ENCODE data around the gene ZNF362.
"Not testable (repeated sequence)": the region's sequence is repeated elsewhere in the genome, so short reads cannot be mapped to it uniquely, and the experiment has no call there.

ZNF362 gene

DNA sequence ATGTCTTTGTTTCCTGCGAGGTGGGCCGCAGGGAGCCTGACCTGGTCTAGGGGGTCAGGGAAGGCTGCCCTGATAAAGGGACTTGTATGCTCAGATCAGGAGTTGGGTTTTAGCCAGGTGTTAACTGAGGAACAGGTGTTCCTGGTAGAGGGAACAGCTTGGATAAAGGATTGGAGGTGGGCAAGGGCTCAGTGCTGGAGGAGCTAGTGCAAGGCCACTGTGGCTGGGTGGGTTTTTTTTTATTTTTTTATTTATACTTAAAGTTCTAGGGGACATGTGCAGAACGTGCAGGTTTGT is 33.5 kb downstream of the ZNF362 start:
- no peak for DNase-seq

- DNase-seq, result not testable (repeated sequence)
Measured at GRCh38 chr1:33290615-33291014, 34.3 kb downstream of the ZNF362 start.

DNA sequence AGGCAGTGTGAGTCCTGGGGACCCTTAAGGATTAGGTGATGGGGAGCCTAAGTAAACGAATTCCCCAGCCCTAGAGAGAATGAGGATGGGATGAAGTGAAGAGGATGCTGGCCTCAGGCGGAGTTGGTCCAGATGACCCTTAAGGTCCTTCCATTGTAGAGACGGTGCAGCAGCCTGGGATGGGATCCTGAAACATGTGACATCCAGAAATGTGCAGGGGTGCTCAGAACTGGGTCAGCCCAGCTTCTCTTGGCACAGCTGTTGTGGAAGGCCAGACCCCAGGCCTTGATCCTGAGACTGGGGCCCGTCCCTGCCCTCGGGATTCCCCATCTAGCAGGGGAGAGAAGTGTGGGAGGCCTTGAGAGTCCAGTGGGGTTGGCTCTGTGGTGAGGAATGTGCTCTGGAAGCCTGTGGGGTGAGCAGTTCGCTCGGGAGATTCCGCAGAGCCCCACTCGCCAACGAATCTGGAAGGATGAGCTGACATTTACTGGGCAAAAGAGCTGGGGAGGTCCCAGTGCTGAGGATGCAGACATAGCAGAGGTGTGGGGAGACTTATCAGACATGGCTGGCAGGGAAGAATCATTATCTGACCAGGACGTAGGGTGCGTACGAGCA is 36.5 kb downstream of the ZNF362 start:
- no peak for DNase-seq

DNA sequence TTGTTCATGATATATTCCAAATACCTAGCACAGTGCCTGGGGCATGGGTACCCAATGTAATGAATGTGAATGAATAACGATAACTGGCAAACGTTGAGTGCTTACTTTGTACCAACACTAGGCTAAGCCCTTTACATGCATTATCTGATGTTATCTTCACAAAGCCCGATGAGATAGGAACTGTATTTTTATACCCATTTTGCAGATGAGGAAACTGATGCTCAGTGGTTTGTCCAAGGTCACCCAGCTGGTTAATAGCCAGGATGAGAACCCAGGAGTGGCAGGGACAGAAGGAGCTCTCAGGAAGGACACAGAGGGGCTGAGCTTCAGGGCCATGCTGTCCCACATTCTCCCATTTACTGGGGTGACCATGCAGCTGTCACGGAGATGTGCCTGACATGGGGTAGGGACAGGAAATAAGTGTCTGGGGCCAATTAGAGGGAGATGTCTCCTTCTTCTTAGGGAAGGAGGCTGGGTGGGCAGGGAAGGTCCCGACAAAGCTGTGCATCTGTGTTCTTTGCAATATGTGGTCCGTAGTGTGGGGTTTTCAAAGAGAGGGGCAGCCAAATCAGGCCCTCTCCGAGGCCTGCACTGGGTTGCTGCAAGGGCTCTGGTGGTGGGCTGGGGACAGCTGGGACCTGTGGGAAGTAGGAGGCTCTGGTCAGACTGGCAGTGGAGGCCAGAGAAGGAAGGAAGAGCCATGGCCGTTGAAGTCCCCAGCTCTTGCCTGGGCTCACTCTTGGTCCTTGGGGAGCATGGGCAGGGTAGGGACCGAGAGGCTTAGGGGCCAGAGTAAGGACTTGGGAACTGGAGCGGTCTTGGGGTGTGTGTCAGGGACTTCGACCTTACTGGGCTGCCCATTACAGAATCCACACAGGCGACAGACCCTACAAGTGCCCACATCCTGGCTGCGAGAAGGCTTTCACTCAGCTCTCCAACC is 38.0 kb downstream of the ZNF362 start:
- DNase-seq, result no peak

- no peak for DNase-seq
Measured at GRCh38 chr1:33295023-33295422, 38.7 kb downstream of the ZNF362 start.

DNA sequence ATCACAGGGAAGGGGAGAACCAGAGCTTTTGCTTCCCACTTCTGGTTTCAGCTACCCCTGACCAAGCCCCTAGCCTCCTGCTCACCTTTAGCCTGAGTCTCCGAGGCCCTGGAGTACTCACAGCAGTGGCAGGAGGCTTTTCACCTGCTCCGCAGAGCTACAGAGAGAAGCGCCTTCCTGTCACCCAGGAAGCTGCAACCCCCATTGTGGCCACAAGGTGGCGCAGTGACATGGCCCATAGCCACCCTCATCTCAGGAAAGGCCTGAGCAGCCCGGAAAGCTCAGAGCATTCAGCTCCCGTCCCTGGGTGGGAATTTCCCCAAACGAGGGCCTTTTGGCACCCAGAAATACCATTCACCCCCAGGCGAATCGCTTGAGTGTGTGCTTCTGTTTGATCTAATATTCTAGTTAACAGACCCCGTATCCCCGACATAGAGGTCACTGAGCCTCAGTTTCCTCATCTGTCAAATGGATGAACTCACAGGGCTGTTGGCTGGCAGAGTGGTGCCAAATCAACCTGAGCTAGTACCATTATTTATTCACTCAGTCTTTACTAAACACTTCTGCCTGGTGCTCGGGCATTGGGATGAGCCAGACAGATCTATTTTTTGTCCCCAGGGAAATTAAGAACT is 39.3 kb downstream of the ZNF362 start:
- DNase-seq, result peak; percentile 81

- DNase-seq, result no peak
Measured at GRCh38 chr1:33296082-33296458, 39.8 kb downstream of the ZNF362 start.

- DNase-seq, result no peak
Measured at GRCh38 chr1:33296824-33297223, 40.5 kb downstream of the ZNF362 start.

DNA sequence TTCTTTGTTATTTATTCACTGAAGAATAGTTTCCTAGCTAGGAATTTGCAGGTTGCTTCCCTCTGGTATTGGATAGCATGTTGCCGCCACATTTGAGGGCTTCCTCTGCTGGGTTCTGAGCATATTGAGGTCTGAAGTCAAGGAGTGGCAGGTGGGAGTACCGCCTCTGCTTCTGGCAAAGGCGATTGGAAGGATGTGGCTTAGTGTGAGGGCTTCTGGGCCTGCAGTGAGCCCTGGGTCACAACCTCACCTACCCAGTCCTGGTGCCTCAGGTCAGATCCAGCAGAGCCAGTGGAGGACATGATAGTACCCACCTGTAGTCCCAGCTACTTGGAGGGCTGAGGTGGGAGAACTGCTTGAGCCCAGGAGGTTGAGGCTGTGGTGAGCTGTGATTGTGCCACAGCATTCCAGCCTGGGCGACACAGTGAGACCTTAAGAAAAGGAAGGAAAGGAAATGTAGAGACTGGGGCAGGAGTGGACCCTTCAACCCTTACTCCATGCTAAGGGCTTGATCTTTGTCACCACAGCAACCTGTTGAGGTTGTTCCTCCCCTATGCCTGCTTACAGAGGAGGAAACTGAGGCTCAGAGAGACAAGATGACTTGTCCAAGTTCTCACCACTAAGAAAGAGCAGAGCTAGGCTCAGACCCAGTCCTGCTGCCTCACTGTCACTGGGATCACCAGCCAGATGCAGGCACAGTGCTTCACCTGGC is 41.8 kb downstream of the ZNF362 start:
- no peak for DNase-seq

GRCh38 chr1:33298623-33299277 is 42.5 kb downstream of the ZNF362 start:
- peak; percentile 70 for DNase-seq

GRCh38 chr1:33299461-33300155 is 43.3 kb downstream of the ZNF362 start:
- no peak for DNase-seq

GRCh38 chr1:33300673-33301072 is 44.4 kb downstream of the ZNF362 start:
- DNase-seq, result peak; percentile 42

DNA sequence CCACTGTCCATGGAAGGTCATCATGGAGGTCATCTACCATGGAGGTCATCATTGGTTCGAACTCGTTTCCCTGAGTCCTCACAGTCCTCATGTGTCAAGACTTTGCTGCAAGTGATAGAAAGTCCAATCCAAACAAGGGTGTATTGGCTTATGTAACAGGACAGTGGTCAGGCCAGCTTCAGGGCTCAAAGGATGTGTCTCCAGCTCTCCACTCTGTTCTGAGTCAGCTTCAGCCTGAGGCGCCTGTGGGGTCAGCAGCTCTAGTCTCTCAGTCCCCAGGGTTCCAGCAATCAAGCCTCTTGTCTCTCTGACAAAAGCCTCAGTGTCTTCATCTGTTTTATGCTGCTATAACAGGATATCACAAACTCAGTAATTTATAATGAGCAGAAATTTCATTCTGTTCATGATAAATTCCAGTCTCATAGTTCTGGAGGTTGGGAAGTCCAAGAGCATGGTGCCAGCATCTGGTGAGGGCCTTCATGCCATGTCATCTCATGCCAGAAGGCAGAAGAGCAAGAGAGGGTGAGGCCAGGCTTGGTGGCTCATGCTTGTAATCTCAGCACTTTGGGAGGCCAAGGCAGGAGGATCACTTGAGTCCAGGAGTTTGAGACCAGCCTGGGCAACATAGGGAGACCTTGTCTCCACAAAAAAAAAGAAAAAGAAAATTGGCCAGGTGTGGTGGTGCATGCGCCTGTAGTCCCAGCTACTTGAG is 45.1 kb downstream of the ZNF362 start:
- DNase-seq, result peak; percentile 59

GRCh38 chr1:33302325-33302724 is 46.0 kb downstream of the ZNF362 start:
- no peak for DNase-seq

DNA sequence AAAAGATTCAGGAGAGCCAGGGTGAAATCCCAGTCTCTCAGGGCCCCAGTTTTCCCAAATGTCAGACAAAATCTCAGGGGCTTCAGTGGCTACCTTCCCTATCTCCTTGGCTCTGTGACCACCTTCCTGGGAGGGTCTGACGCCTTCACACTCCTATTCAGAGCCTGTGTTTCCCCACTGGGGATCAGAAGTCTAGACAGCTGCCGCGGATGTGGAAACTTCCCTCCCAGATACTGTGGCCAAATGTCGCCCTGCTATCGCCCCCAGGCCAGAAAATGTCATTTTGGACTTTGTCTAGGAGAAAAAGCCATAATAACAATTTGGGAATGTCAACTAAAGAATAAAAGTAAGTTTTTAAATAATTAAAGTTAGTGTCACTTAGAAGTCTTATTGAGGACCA is 48.7 kb downstream of the ZNF362 start:
- DNase-seq, result no peak

DNA sequence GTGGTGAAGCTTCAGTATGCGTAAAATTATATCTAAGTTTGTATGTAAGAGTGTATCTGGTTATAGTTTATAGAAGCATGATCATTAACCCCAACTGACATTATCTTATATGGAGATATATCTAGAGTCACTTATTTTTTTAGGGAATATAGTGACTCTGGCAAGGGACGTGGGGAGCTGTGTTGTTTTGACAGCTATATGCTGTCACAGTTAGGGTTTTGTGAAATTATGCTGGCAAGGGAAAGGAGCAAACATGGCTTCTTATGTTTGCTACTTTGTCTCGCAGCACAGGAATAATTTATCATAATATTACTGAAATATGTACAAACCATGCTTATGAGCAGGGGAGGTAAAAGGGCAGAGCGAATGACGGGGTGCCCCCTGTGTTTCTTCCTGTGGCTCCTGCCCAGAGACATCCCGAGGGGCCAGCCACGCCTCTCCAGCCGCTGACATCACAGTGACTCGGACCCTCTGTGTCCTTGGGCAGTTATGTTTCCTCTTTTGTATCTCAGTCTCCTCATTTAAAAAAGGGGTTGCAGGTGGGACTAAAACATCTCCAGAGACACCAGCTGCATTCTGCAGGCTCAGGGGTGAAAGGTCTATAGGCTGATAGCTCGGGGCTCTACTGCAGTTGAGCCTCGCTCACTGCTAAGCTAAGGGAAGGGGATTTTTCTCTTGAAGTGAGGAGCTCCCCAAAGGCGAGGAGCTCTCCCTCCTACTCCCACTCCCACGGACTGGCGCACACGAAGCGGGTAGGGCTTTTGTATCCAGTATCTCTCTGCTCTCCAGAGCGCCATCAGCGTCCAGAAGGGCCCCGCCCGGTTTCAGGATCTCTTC is 49.7 kb downstream of the ZNF362 start:
- DNase-seq, result no peak

- no peak for DNase-seq
Measured at GRCh38 chr1:33306653-33307493, 50.6 kb downstream of the ZNF362 start.

- no peak for DNase-seq
Measured at GRCh38 chr1:33307494-33307864, 51.2 kb downstream of the ZNF362 start.

DNA sequence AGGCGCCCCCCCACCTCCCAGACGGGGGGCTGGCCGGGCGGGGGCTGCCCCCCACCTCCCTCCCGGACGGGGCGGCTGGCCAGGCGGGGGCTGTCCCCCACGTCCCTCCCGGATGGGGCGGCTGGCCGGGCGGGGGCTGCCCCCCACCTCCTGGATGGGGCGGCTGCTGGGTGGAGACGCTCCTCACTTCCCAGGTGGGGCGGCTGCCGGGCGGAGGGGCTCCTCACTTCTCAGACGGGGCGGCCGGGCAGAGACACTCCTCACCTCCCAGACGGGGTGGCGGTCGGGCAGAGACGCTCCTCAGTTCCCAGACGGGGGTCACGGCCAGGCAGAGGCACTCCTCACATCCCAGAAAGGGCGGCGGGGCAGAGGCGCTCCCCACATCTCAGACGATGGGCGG is 53.1 kb downstream of the ZNF362 start:
- not testable (repeated sequence) for DNase-seq

GRCh38 chr1:33310702-33311101 is 54.4 kb downstream of the ZNF362 start:
- no peak for DNase-seq

All from EL (cell line).